HL-60 (cell line): Measurements from ENCODE around the gene ADPRHL1.

Experiments used
- GABPA ChIP-seq: IDR thresholded peaks from 2 replicates; pipeline ENCODE4 v1.6.1; 2012; ENCODE audit warnings: low read depth
- TF ChIP-seq, protein P1 (sequence below): IDR thresholded peaks from one replicate; pipeline ENCODE4 v1.5.1; 2011; ENCODE audit warnings: low read length, control low read depth, inconsistent platforms; ENCODE audit not compliant: insufficient read depth
- TF ChIP-seq, protein P2 (sequence below): IDR thresholded peaks from 2 replicates; pipeline ENCODE4 v1.6.1; 2012; ENCODE audit warnings: low read depth; ENCODE audit not compliant: insufficient replicate concordance

DNA sequence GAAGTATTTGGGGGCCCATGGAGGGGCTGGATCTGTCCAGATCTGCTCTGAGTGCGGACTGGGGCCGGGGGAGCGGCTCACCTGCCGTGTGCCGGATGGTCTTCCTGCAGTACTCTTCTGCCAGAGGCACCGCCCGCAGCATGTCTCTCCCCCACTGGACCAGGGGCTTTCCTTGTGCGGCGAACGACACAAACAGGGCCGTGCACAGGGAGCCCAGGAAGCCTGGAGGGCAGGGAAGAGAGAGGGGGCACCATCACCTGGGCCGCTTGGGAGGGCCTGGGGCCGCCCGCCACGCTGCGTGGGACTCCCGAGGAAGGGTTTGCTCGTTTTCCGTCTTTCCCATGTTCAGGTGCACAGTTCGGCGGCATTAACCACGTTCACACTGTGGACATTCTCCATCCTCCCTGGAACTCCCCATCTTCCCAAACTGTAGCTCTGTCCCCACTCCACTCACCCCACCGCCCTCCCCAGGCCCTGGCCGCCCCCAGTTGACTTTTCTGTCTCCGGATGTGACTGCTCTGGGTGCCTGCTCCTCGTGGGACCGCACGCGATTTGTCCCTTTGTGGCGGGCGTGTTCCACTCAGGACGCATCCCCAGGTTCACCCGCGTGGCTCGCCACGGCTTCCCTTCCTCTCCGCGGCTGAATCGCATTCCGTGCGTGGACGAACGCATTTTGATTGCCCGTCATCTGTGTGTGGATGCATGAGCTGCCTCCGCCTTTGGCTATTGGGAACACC is 24.2 kb downstream of the ADPRHL1 start:
- TF ChIP-seq, protein P1, sequence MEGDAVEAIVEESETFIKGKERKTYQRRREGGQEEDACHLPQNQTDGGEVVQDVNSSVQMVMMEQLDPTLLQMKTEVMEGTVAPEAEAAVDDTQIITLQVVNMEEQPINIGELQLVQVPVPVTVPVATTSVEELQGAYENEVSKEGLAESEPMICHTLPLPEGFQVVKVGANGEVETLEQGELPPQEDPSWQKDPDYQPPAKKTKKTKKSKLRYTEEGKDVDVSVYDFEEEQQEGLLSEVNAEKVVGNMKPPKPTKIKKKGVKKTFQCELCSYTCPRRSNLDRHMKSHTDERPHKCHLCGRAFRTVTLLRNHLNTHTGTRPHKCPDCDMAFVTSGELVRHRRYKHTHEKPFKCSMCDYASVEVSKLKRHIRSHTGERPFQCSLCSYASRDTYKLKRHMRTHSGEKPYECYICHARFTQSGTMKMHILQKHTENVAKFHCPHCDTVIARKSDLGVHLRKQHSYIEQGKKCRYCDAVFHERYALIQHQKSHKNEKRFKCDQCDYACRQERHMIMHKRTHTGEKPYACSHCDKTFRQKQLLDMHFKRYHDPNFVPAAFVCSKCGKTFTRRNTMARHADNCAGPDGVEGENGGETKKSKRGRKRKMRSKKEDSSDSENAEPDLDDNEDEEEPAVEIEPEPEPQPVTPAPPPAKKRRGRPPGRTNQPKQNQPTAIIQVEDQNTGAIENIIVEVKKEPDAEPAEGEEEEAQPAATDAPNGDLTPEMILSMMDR = no peak
- TF ChIP-seq, protein P2, sequence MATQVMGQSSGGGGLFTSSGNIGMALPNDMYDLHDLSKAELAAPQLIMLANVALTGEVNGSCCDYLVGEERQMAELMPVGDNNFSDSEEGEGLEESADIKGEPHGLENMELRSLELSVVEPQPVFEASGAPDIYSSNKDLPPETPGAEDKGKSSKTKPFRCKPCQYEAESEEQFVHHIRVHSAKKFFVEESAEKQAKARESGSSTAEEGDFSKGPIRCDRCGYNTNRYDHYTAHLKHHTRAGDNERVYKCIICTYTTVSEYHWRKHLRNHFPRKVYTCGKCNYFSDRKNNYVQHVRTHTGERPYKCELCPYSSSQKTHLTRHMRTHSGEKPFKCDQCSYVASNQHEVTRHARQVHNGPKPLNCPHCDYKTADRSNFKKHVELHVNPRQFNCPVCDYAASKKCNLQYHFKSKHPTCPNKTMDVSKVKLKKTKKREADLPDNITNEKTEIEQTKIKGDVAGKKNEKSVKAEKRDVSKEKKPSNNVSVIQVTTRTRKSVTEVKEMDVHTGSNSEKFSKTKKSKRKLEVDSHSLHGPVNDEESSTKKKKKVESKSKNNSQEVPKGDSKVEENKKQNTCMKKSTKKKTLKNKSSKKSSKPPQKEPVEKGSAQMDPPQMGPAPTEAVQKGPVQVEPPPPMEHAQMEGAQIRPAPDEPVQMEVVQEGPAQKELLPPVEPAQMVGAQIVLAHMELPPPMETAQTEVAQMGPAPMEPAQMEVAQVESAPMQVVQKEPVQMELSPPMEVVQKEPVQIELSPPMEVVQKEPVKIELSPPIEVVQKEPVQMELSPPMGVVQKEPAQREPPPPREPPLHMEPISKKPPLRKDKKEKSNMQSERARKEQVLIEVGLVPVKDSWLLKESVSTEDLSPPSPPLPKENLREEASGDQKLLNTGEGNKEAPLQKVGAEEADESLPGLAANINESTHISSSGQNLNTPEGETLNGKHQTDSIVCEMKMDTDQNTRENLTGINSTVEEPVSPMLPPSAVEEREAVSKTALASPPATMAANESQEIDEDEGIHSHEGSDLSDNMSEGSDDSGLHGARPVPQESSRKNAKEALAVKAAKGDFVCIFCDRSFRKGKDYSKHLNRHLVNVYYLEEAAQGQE = no peak
- no peak for TF ChIP-seq GABPA
